ENCODE results near the gene EMC10. TPM values are rescaled to one million over a fixed set of nuclear protein-coding genes. Genes with fewer than 3 reads are reported as not detected.

The EMC10 gene
- polyA plus RNA-seq, 2 donors: 41.9 to 62.9 TPM

GRCh38 chr19:50490991-50491472, 14.7 kb downstream of the EMC10 start:
- H3K9me3 ChIP-seq (ENCODE audit: control insufficient read depth in 2 of 2, insufficient read depth in 1 of 2, low read depth in 1 of 2, low read length in 1 of 2): no peaks in the 10 kb centered on the region
- H3K4me1 ChIP-seq (ENCODE audit: control insufficient read depth in 2 of 2, insufficient read depth in 2 of 2, low read length in 1 of 2): peaks cover 0 to 4% of the 10 kb centered on the region in 2 donors
- H3K27me3 ChIP-seq (ENCODE audit: control insufficient read depth in 1 of 2, insufficient read depth in 2 of 2, low read length in 2 of 2): no peaks in the 10 kb centered on the region
- H3K4me3 ChIP-seq (ENCODE audit: low read depth in 1 of 2, low read length in 2 of 2): no peak overlapping the region
- H3K36me3 ChIP-seq (ENCODE audit: control insufficient read depth in 2 of 2, insufficient read depth in 2 of 2, low read length in 1 of 2): no peaks in the 10 kb centered on the region
- H3K27ac ChIP-seq (ENCODE audit: low read depth in 2 of 2, low read length in 1 of 2): no peak overlapping the region
- 41 to 45% methylated on average over 26 of the region's 26 CpGs for WGBS, 2 donors

- H3K4me1 ChIP-seq (ENCODE audit: control insufficient read depth in 2 of 2, insufficient read depth in 2 of 2, low read length in 1 of 2): peaks cover 0 to under 1% of the 10 kb centered on the region in 2 donors
- no peaks in the 10 kb centered on the region for H3K27me3 ChIP-seq (ENCODE audit: control insufficient read depth in 1 of 2, insufficient read depth in 2 of 2, low read length in 2 of 2)
- H3K4me3 ChIP-seq (ENCODE audit: low read depth in 1 of 2, low read length in 2 of 2): no peak overlapping the region
- H3K27ac ChIP-seq (ENCODE audit: low read depth in 2 of 2, low read length in 1 of 2): no peak overlapping the region
- WGBS, 2 donors: 6 to 19% methylated on average over 9 to 11 of the region's 12 CpGs
- H3K9me3 ChIP-seq (ENCODE audit: control insufficient read depth in 2 of 2, insufficient read depth in 1 of 2, low read depth in 1 of 2, low read length in 1 of 2): no peaks in the 10 kb centered on the region
- H3K36me3 ChIP-seq (ENCODE audit: control insufficient read depth in 2 of 2, insufficient read depth in 2 of 2, low read length in 1 of 2): no peaks in the 10 kb centered on the region
Observed at GRCh38 chr19:50492303-50493052, 16.2 kb downstream of the EMC10 start.

GRCh38 chr19:50493171-50493570, 16.9 kb downstream of the EMC10 start:
- no peak overlapping the region for H3K27ac ChIP-seq (ENCODE audit: low read depth in 2 of 2, low read length in 1 of 2)
- H3K27me3 ChIP-seq (ENCODE audit: control insufficient read depth in 1 of 2, insufficient read depth in 2 of 2, low read length in 2 of 2): no peaks in the 10 kb centered on the region
- whole genome bisulfite sequencing, 2 donors: 70 to 74% methylated on average over 6 to 8 of the region's 8 CpGs
- H3K9me3 ChIP-seq (ENCODE audit: control insufficient read depth in 2 of 2, insufficient read depth in 1 of 2, low read depth in 1 of 2, low read length in 1 of 2): no peaks in the 10 kb centered on the region
- H3K4me1 ChIP-seq (ENCODE audit: control insufficient read depth in 2 of 2, insufficient read depth in 2 of 2, low read length in 1 of 2): no peaks in the 10 kb centered on the region
- H3K36me3 ChIP-seq (ENCODE audit: control insufficient read depth in 2 of 2, insufficient read depth in 2 of 2, low read length in 1 of 2): no peaks in the 10 kb centered on the region
- no peak overlapping the region for H3K4me3 ChIP-seq (ENCODE audit: low read depth in 1 of 2, low read length in 2 of 2)

- no peak overlapping the region for H3K27ac ChIP-seq (ENCODE audit: low read depth in 2 of 2, low read length in 1 of 2)
- H3K4me1 ChIP-seq (ENCODE audit: control insufficient read depth in 2 of 2, insufficient read depth in 2 of 2, low read length in 1 of 2): no peaks in the 10 kb centered on the region
- no peak overlapping the region for H3K4me3 ChIP-seq (ENCODE audit: low read depth in 1 of 2, low read length in 2 of 2)
- no peaks in the 10 kb centered on the region for H3K9me3 ChIP-seq (ENCODE audit: control insufficient read depth in 2 of 2, insufficient read depth in 1 of 2, low read depth in 1 of 2, low read length in 1 of 2)
- 62 to 63% methylated on average over 6 to 7 of the region's 7 CpGs for WGBS, 2 donors
- H3K27me3 ChIP-seq (ENCODE audit: control insufficient read depth in 1 of 2, insufficient read depth in 2 of 2, low read length in 2 of 2): no peaks in the 10 kb centered on the region
- no peaks in the 10 kb centered on the region for H3K36me3 ChIP-seq (ENCODE audit: control insufficient read depth in 2 of 2, insufficient read depth in 2 of 2, low read length in 1 of 2)
Observed at GRCh38 chr19:50494186-50495019, 18.1 kb downstream of the EMC10 start.

- 89 to 92% methylated on average over 5 of the region's 5 CpGs for WGBS, 2 donors
- Histone ChIP-seq H3K36me3 (ENCODE audit: control insufficient read depth in 2 of 2, insufficient read depth in 2 of 2, low read length in 1 of 2) (no peaks in the 10 kb centered on the region), H3K4me3 (ENCODE audit: low read depth in 1 of 2, low read length in 2 of 2) (no peak overlapping the region), H3K27ac (ENCODE audit: low read depth in 2 of 2, low read length in 1 of 2) (no peak overlapping the region), H3K27me3 (ENCODE audit: control insufficient read depth in 1 of 2, insufficient read depth in 2 of 2, low read length in 2 of 2) (no peaks in the 10 kb centered on the region), H3K4me1 (ENCODE audit: control insufficient read depth in 2 of 2, insufficient read depth in 2 of 2, low read length in 1 of 2) (no peaks in the 10 kb centered on the region), H3K9me3 (ENCODE audit: control insufficient read depth in 2 of 2, insufficient read depth in 1 of 2, low read depth in 1 of 2, low read length in 1 of 2) (no peaks in the 10 kb centered on the region)
Observed at GRCh38 chr19:50495020-50495531, 18.8 kb downstream of the EMC10 start.

- H3K9me3 ChIP-seq (ENCODE audit: control insufficient read depth in 2 of 2, insufficient read depth in 1 of 2, low read depth in 1 of 2, low read length in 1 of 2): no peaks in the 10 kb centered on the region
- no peak overlapping the region for H3K27ac ChIP-seq (ENCODE audit: low read depth in 2 of 2, low read length in 1 of 2)
- 70 to 73% methylated on average over 23 to 30 of the region's 30 CpGs for whole genome bisulfite sequencing, 2 donors
- H3K4me1 ChIP-seq (ENCODE audit: control insufficient read depth in 2 of 2, insufficient read depth in 2 of 2, low read length in 1 of 2): no peaks in the 10 kb centered on the region
- H3K36me3 ChIP-seq (ENCODE audit: control insufficient read depth in 2 of 2, insufficient read depth in 2 of 2, low read length in 1 of 2): no peaks in the 10 kb centered on the region
- no peaks in the 10 kb centered on the region for H3K27me3 ChIP-seq (ENCODE audit: control insufficient read depth in 1 of 2, insufficient read depth in 2 of 2, low read length in 2 of 2)
- no peak overlapping the region for H3K4me3 ChIP-seq (ENCODE audit: low read depth in 1 of 2, low read length in 2 of 2)
Observed at GRCh38 chr19:50496189-50497021, 20.1 kb downstream of the EMC10 start.

- Histone ChIP-seq H3K36me3 (ENCODE audit: control insufficient read depth in 2 of 2, insufficient read depth in 2 of 2, low read length in 1 of 2) (no peaks in the 10 kb centered on the region), H3K9me3 (ENCODE audit: control insufficient read depth in 2 of 2, insufficient read depth in 1 of 2, low read depth in 1 of 2, low read length in 1 of 2) (no peaks in the 10 kb centered on the region), H3K4me3 (ENCODE audit: low read depth in 1 of 2, low read length in 2 of 2) (no peak overlapping the region), H3K4me1 (ENCODE audit: control insufficient read depth in 2 of 2, insufficient read depth in 2 of 2, low read length in 1 of 2) (no peaks in the 10 kb centered on the region), H3K27me3 (ENCODE audit: control insufficient read depth in 1 of 2, insufficient read depth in 2 of 2, low read length in 2 of 2) (no peaks in the 10 kb centered on the region), H3K27ac (ENCODE audit: low read depth in 2 of 2, low read length in 1 of 2) (no peak overlapping the region)
- 75 to 76% methylated on average over 8 of the region's 8 CpGs for WGBS, 2 donors
Observed at GRCh38 chr19:50497022-50497405, 20.7 kb downstream of the EMC10 start.

GRCh38 chr19:50498219-50499056, 22.1 kb downstream of the EMC10 start:
- Histone ChIP-seq H3K27me3 (ENCODE audit: control insufficient read depth in 1 of 2, insufficient read depth in 2 of 2, low read length in 2 of 2) (no peaks in the 10 kb centered on the region), H3K27ac (ENCODE audit: low read depth in 2 of 2, low read length in 1 of 2) (no peak overlapping the region), H3K36me3 (ENCODE audit: control insufficient read depth in 2 of 2, insufficient read depth in 2 of 2, low read length in 1 of 2) (no peaks in the 10 kb centered on the region), H3K9me3 (ENCODE audit: control insufficient read depth in 2 of 2, insufficient read depth in 1 of 2, low read depth in 1 of 2, low read length in 1 of 2) (no peaks in the 10 kb centered on the region), H3K4me3 (ENCODE audit: low read depth in 1 of 2, low read length in 2 of 2) (no peak overlapping the region), H3K4me1 (ENCODE audit: control insufficient read depth in 2 of 2, insufficient read depth in 2 of 2, low read length in 1 of 2) (no peaks in the 10 kb centered on the region)
- 76 to 83% methylated on average over 11 of the region's 11 CpGs for WGBS, 2 donors

Measured in esophagus (tissue), 2 donors.